ENCODE data around the gene BHLHA15.

Gene BHLHA15

GRCh38 chr7:98175260-98175940, 35.8 kb upstream of the BHLHA15 start:
- TF ChIP-seq CTCF (IDR thresholded peaks at IDR 0.05; ENCODE audit: low read depth, low read length): no peak
- in situ Hi-C loops (cut with HindIII; ENCODE audit: low sequenced_read_pairs): no loop called here
- no peak for DNase-seq (ENCODE audit: low read depth, low spot score)
- no peak overlapping the region for H3K4me3 ChIP-seq (ENCODE audit: low read depth, low read length)

GRCh38 chr7:98177553-98177952, 33.7 kb upstream of the BHLHA15 start:
- no peak overlapping the region for H3K4me3 ChIP-seq (ENCODE audit: low read depth, low read length)
- no peak for DNase-seq (ENCODE audit: low read depth, low spot score)
- TF ChIP-seq CTCF (IDR thresholded peaks at IDR 0.05; ENCODE audit: low read depth, low read length): no peak
- in situ Hi-C loops (cut with HindIII; ENCODE audit: low sequenced_read_pairs): no loop called here

- in situ Hi-C loops (cut with HindIII; ENCODE audit: low sequenced_read_pairs): no loop called here
- no peak for TF ChIP-seq CTCF (IDR thresholded peaks at IDR 0.05; ENCODE audit: low read depth, low read length)
- H3K4me3 ChIP-seq (ENCODE audit: low read depth, low read length): no peak overlapping the region
- DNase-seq (ENCODE audit: low read depth, low spot score): no peak
These were observed 32.9 kb upstream of the BHLHA15 start for GRCh38 chr7:98178321-98178720.

GRCh38 chr7:98178762-98179490, 32.3 kb upstream of the BHLHA15 start:
- in situ Hi-C loops (cut with HindIII; ENCODE audit: low sequenced_read_pairs): no loop called here
- DNase-seq (ENCODE audit: low read depth, low spot score): no peak
- no peak for TF ChIP-seq CTCF (IDR thresholded peaks at IDR 0.05; ENCODE audit: low read depth, low read length)
- no peak overlapping the region for H3K4me3 ChIP-seq (ENCODE audit: low read depth, low read length)

GRCh38 chr7:98180751-98181150, 30.5 kb upstream of the BHLHA15 start:
- TF ChIP-seq CTCF (IDR thresholded peaks at IDR 0.05; ENCODE audit: low read depth, low read length): no peak
- in situ Hi-C loops (cut with HindIII; ENCODE audit: low sequenced_read_pairs): no loop called here
- no peak overlapping the region for H3K4me3 ChIP-seq (ENCODE audit: low read depth, low read length)
- no peak for DNase-seq (ENCODE audit: low read depth, low spot score)

- in situ Hi-C loops (cut with HindIII; ENCODE audit: low sequenced_read_pairs): no loop called here
- DNase-seq (ENCODE audit: low read depth, low spot score): no peak
- no peak overlapping the region for H3K4me3 ChIP-seq (ENCODE audit: low read depth, low read length)
- no peak for TF ChIP-seq CTCF (IDR thresholded peaks at IDR 0.05; ENCODE audit: low read depth, low read length)
These were observed 26.1 kb upstream of the BHLHA15 start for GRCh38 chr7:98185101-98185500.

Data from astrocyte of the spinal cord (primary cell).